CD8-positive, alpha-beta memory T cell (primary cell): ENCODE data around the gene RAB40AL. TPM values are rescaled to one million over a fixed set of nuclear protein-coding genes. Genes with fewer than 3 reads are reported as not detected.

Source experiments
- polyA plus RNA-seq: library from polyadenylated mRNA; unstranded; fragments of 300-500 nt; fragmentation: Illumina TruSeq; gene quantifications from one replicate; pipeline ENCODE4 v1.2.3, GENCODE V29; 2021
- total RNA-seq, 2 experiments: library from RNA; stranded (reverse); gene quantifications; one replicate each; pipeline ENCODE4 v1.2.3, GENCODE V29; 2021

Gene RAB40AL
- total and polyA plus RNA-seq, 3 experiments from 2014 or later: 0.35 to 0.49 TPM; not detected in 1

Other genes starting within 250 kb of the RAB40AL start
- under 1 TPM; 0.37 to 0.47 TPM for gene GPRASP2, start 224.8 kb upstream of the RAB40AL start, total RNA-seq
- gene GPRASP2, start 224.8 kb upstream of the RAB40AL start, polyA plus RNA-seq: 1.0 TPM
- 1 to 10 TPM; 1.9 to 3.0 TPM for gene GPRASP3, start 216.5 kb upstream of the RAB40AL start, total RNA-seq
- 1.2 TPM for gene GPRASP3, start 216.5 kb upstream of the RAB40AL start, polyA plus RNA-seq
- under 1 TPM; 0.63 to 0.69 TPM for gene BEX1, start 126.9 kb downstream of the RAB40AL start, total RNA-seq
- gene BEX1, start 126.9 kb downstream of the RAB40AL start, polyA plus RNA-seq: 0.28 TPM
- not detected for gene NXF3, start 155.9 kb downstream of the RAB40AL start, total RNA-seq
- gene NXF3, start 155.9 kb downstream of the RAB40AL start, polyA plus RNA-seq: not detected